ENCODE measurements around the gene NHLRC2.

Gene NHLRC2

GRCh38 chr10:113961182-113962031 lies 106.9 kb downstream of the NHLRC2 start:
- TF ChIP-seq CTCF (conservative IDR thresholded peaks at IDR 0.05; ENCODE audit: control insufficient read depth, insufficient read depth, low read depth, low read length) = no peak
- H3K4me3 ChIP-seq (ENCODE audit: control insufficient read depth, low read depth, low read length) = no peak overlapping the region
- no peak for DNase-seq (ENCODE audit: low read depth)

- H3K4me3 ChIP-seq (ENCODE audit: control insufficient read depth, low read depth, low read length) = no peak overlapping the region
- no peak for DNase-seq (ENCODE audit: low read depth)
- no peak for TF ChIP-seq CTCF (conservative IDR thresholded peaks at IDR 0.05; ENCODE audit: control insufficient read depth, insufficient read depth, low read depth, low read length)
These were observed 110.6 kb downstream of the NHLRC2 start for GRCh38 chr10:113965077-113965476.

- DNase-seq (ENCODE audit: low read depth) = no peak
- TF ChIP-seq CTCF (conservative IDR thresholded peaks at IDR 0.05; ENCODE audit: control insufficient read depth, insufficient read depth, low read depth, low read length) = no peak
- H3K4me3 ChIP-seq (ENCODE audit: control insufficient read depth, low read depth, low read length) = no peak overlapping the region
These were observed 111.2 kb downstream of the NHLRC2 start for GRCh38 chr10:113965683-113966082.
